SU-DHL-6 (cell line): ENCODE data around the gene ARHGAP8.

Experiments
- EZH2phosphoT487 ChIP-seq: fragments of 200-600 bp; sonication (generic), shearing (Covaris generic); conservative IDR thresholded peaks from 2 replicates; pipeline ENCODE4 v1.6.1; 2018; ENCODE audit warnings: mild to moderate bottlenecking, antibody characterized with exemption, low read length, moderate library complexity, mixed read lengths
- TF ChIP-seq, protein P1 (sequence below): fragments of 200-600 bp; sonication (generic); IDR thresholded peaks from one replicate; pipeline ENCODE4 v1.5.1; 2017; ENCODE audit warnings: antibody characterized with exemption, mild to moderate bottlenecking, low read length, moderate library complexity; ENCODE audit not compliant: insufficient read depth, poor library complexity, severe bottlenecking

DNA sequence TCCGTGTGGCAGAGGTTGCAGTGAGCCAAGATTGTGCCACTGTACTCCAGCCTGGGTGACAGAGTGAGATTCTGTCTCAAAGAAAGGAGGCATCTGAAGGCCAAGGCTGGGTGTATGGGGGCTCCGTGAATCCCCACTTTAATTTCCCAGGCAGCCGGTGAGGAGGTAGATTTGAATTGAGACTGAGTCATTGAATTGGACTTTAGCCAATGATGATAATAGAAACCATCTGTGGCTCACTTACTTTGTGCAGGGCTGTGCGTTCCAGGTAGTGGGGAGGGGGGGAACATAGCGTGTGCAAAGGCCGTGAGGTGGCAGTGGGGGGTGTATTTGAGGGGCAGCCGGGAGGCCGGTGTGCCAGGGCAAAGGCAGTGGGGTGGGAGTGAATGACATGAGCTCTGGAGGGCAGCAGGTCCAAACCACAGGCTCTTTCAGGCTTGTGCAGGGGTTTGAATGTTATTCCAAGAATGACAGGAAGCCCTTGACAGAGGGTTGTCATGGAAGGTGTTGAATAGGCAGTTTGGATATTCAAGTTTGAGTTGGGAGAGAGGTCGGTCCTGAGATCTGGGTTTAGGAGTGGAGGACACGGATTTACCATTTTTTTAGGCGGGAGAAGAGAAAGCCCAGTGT lies 6.1 kb downstream of the ARHGAP8 start:
- TF ChIP-seq, protein P1, sequence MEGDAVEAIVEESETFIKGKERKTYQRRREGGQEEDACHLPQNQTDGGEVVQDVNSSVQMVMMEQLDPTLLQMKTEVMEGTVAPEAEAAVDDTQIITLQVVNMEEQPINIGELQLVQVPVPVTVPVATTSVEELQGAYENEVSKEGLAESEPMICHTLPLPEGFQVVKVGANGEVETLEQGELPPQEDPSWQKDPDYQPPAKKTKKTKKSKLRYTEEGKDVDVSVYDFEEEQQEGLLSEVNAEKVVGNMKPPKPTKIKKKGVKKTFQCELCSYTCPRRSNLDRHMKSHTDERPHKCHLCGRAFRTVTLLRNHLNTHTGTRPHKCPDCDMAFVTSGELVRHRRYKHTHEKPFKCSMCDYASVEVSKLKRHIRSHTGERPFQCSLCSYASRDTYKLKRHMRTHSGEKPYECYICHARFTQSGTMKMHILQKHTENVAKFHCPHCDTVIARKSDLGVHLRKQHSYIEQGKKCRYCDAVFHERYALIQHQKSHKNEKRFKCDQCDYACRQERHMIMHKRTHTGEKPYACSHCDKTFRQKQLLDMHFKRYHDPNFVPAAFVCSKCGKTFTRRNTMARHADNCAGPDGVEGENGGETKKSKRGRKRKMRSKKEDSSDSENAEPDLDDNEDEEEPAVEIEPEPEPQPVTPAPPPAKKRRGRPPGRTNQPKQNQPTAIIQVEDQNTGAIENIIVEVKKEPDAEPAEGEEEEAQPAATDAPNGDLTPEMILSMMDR: no peak
- no peak for TF ChIP-seq EZH2phosphoT487
